Cardiac fibroblast (primary cell): ENCODE measurements around the gene CDK6.

Source experiments
- DNase-seq, 2 donors: peaks; one replicate each; pipeline versions ENCODE4 v3.0.0 to v3.0.0-alpha.2; 2010; ENCODE audit warnings: low read depth in 2 of 2
- H3K4me3 ChIP-seq, 2 donors: replicated peaks in 1 of 2; 1 replicate in 1 of 2; 2 replicates in 1 of 2; pipeline ENCODE4 v1.5.1; 2011; ENCODE audit warnings: low read depth in 2 of 2, low read length in 2 of 2, mild to moderate bottlenecking in 2 of 2, moderate library complexity in 1 of 2
- TF ChIP-seq, protein P1 (sequence below): IDR thresholded peaks from one replicate; pipeline ENCODE4 v1.5.1; 2011; ENCODE audit warnings: low read depth, mild to moderate bottlenecking, low read length, inconsistent platforms

The CDK6 gene

DNA sequence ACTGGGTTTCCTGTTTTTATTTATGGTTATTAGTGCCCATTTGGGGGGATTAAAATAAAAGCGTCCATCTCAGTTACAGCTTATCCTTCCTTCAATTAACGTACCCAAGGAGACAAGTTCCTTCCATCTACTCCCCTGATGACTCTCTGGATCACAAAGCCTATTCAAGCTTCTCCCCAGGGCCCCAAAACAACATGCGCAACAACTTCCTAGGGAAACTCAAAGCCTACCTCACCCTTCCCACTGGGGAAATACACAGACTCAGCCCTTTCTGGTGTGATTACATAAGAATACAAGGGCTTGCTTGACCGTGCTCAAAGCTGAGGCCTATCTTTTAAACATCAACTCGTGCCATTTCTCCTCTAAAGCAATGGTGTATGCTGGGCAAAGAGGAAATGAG, 112.4 kb downstream of the CDK6 start:
- TF ChIP-seq, protein P1, sequence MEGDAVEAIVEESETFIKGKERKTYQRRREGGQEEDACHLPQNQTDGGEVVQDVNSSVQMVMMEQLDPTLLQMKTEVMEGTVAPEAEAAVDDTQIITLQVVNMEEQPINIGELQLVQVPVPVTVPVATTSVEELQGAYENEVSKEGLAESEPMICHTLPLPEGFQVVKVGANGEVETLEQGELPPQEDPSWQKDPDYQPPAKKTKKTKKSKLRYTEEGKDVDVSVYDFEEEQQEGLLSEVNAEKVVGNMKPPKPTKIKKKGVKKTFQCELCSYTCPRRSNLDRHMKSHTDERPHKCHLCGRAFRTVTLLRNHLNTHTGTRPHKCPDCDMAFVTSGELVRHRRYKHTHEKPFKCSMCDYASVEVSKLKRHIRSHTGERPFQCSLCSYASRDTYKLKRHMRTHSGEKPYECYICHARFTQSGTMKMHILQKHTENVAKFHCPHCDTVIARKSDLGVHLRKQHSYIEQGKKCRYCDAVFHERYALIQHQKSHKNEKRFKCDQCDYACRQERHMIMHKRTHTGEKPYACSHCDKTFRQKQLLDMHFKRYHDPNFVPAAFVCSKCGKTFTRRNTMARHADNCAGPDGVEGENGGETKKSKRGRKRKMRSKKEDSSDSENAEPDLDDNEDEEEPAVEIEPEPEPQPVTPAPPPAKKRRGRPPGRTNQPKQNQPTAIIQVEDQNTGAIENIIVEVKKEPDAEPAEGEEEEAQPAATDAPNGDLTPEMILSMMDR: no peak
- peak; percentile 42 to 74 for DNase-seq
- H3K4me3 ChIP-seq: no peak overlapping the region

DNA sequence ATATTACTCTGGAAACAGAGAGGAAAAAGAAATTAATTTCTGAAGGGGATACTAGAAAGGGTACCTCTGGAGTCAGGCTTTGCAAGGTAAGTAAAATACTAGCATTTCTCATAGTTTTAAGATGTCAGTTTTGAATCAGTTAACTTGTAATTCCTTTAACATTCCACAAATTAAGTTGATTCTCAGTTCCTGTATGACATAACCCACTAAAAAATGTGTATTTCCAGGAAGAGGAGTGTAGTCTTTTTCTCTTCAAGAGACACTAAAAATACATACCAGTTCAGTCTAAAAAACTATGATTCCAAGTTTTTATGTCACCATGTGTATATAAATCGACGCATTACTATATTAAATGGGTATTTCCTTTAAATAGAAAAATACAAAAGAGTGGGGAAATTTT, 113.2 kb downstream of the CDK6 start:
- H3K4me3 ChIP-seq: no peak overlapping the region
- TF ChIP-seq, protein P1: no peak
- DNase-seq: peak; percentile 62 to 69

DNA sequence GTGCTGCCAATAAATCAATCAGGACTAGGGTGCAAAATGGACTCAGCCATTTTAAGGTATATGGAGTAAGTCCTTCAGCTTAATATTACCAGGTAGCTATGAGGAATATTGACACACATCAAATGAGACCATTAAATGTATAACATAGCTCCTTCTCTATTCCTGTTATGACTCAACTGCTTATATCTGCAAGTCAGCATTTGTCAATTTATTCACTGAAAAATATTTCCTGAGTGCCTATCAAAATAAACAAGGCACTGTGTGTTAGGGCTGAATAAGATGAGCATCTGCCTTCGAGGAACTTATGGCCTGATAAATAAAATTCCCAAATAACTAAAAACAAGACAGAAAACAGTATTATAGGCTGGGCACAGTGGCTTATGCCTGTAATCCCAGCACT, 113.8 kb downstream of the CDK6 start:
- peak in 1 of 2 donors; percentile 36 for DNase-seq
- no peak overlapping the region for H3K4me3 ChIP-seq
- TF ChIP-seq, protein P1: no peak

DNA sequence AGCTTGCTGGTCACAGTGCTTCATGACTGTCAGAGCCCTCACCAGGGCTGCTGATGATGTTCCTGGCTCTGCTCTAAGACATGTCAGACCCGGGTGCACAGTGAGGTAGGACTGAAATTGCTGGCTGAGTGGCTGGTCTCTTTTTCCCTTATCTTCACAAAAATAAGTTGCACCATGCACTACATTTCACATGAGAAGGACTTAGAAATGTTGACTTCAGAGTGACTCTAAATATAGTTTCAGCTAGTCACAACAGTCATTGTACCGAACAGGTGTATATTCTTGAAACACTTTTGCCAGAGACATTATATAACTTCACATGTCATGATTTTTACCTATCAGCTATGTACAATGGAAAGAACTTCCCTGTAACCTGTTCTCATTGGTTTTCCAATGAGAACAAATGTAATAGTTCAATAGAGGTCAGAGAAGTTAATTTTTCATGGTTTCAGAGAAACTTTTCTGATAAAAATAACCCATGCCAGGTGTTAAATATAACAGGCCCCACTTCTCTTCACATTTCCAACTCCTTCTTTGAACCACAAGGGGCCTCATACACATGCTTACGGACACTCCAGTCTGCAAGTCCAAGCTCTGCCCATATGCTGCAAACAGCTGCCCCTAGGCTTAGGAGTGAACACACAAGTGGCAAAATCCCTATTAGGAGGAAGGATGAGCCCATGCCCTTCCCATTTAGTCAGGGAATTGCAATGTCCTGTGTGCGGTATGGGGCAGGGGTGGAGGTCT, 115.6 kb downstream of the CDK6 start:
- TF ChIP-seq, protein P1: no peak
- H3K4me3 ChIP-seq: no peak overlapping the region
- no peak for DNase-seq

DNA sequence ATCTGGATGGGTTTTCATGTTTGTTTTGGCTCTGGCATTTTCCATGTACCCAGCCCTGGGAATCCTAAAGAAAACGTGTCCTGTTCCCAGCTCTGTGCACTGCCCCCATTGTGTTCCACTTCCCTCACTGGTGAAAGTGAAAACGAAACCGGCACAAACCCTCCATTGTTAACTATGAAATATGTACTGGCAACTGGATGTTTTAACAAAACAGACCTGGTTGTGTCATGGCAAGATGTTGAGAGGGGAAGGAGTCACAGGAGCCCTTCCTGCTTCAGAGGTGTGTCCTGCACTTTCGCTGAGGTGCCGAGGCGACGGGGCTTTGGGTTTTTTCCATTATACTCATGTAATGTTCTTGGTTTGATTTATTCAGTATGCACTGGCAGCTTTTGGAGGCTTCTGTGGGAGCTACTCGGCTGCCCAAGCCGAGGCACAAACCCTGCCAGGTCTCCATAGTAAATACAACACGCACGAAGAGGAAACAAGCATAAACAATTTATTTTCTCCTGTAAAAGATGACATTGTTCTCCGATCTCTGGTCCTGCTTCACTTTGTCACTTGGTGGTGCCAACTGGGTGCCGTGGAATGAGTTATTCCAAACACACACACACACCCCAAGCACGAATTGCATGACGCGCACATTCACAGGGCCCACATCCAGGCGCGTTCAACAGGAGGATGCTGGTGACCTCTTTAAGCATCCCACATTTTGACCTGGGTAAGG, 118.2 kb downstream of the CDK6 start:
- H3K4me3 ChIP-seq: peak overlapping the region in 1 of 2 donors; percentile 16
- DNase-seq: peak; percentile 55
- TF ChIP-seq, protein P1: no peak

DNA sequence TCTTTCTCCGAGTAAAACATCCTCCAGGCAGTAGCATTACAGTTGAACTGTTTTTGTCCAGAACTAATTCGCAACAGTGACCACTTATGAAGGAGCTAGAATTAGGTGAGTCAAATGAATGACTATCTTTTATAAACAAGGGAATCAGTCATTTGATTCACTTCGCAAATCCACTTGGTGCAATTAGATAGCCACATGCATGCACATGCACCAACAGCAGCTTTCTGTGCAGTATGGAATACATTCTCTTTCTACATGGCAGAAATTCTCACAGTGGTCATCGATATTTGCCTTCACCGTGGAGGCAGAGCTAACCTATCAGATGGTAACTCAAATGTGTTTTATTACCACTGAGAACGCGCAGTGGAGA, 118.8 kb downstream of the CDK6 start:
- TF ChIP-seq, protein P1: no peak
- DNase-seq: no peak
- H3K4me3 ChIP-seq: no peak overlapping the region
